Panc1 (cell line): Measurements from ENCODE around the gene TMEM219. TPM values are rescaled to one million over a fixed set of nuclear protein-coding genes. Genes with fewer than 3 reads are reported as not detected.

Experiments
- ATAC-seq: fragments of 200-7000 bp; cut with Tn5 transposase; 2 replicates; pipeline ENCODE4 v1.9.1; 2020; ENCODE audit warnings: mild to moderate bottlenecking, moderate library complexity
- BruUV-seq: library from RNA; stranded (reverse); fragments of 400-500 nt; replicated peaks from 2 replicates; lab custom pipeline; 2021; lab: Mats Ljungman, UMichigan
- CTCF ChIA-PET: fragments of 300-600 bp; sonication (Branson Sonifier 250); formaldehyde crosslinking; loops from one replicate; lab custom pipeline; 2022; ENCODE audit warnings: antibody characterized with exemption; lab: Charles Lee
- POLR2A ChIA-PET: fragments of 300-600 bp; sonication (Branson Sonifier 250); formaldehyde crosslinking; loops from one replicate; lab custom pipeline; 2022; ENCODE audit warnings: antibody characterized with exemption; lab: Charles Lee
- DNase-seq: peaks from one replicate; pipeline ENCODE4 v3.0.0-alpha.2; 2010; ENCODE audit warnings: low read depth, low spot score
- H3K27ac ChIP-seq: 2 replicates; pipeline ENCODE4 v1.5.1; 2011; ENCODE audit warnings: mild to moderate bottlenecking, low read length, inconsistent platforms
- H3K27me3 ChIP-seq: fragments of 200-500 bp; sonication (Bioruptor generic); 2 replicates; pipeline ENCODE4 v1.6.0; 2014; ENCODE audit warnings: low read length, inconsistent platforms; ENCODE audit not compliant: control insufficient read depth, insufficient read depth
- H3K36me3 ChIP-seq: fragments of 200-500 bp; sonication (Bioruptor generic); 2 replicates; pipeline ENCODE4 v1.5.1; 2014; ENCODE audit warnings: inconsistent platforms, mild to moderate bottlenecking, low read length, moderate library complexity; ENCODE audit not compliant: control insufficient read depth, insufficient read depth
- H3K4me1 ChIP-seq: 2 replicates; pipeline ENCODE4 v1.5.1; 2011; ENCODE audit warnings: inconsistent platforms, mild to moderate bottlenecking, low read length, moderate library complexity; ENCODE audit not compliant: control insufficient read depth, insufficient read depth
- H3K4me3 ChIP-seq, 2 experiments: 2 replicates each; pipeline ENCODE4 v1.5.1; 2011 to 2012; ENCODE audit warnings: low read depth in 2 of 2, low read length in 2 of 2, mild to moderate bottlenecking in 2 of 2, inconsistent platforms in 1 of 2, moderate library complexity in 1 of 2
- H3K9me3 ChIP-seq: fragments of 200-500 bp; sonication (Bioruptor generic); 2 replicates; pipeline ENCODE4 v1.5.1; 2014; ENCODE audit warnings: low read depth, mild to moderate bottlenecking, inconsistent platforms, low read length, moderate library complexity; ENCODE audit not compliant: control insufficient read depth, insufficient read depth
- CTCF ChIP-seq: fragments of 450-650 bp; IDR thresholded peaks from 2 replicates; pipeline ENCODE4 v1.5.1; 2017; ENCODE audit warnings: mild to moderate bottlenecking
- POLR2AphosphoS5 ChIP-seq: IDR thresholded peaks from 2 replicates; pipeline ENCODE4 v1.6.1; 2012; ENCODE audit warnings: mild to moderate bottlenecking, low read depth, low read length, moderate library complexity
- SIN3A ChIP-seq: IDR thresholded peaks from 2 replicates; pipeline ENCODE4 v1.6.1; 2012; ENCODE audit warnings: low read depth, mild to moderate bottlenecking, low read length, moderate library complexity, borderline replicate concordance; ENCODE audit not compliant: insufficient read depth
- TCF7L2 ChIP-seq: IDR thresholded peaks from 2 replicates; pipeline ENCODE4 v1.6.1; 2011; ENCODE audit warnings: mild to moderate bottlenecking, low read depth, low read length, inconsistent platforms
- in situ Hi-C: cut with HindIII; loops from 2 replicates; pipeline ENCODE4 v1.10.0; 2016; ENCODE audit warnings: low sequenced_read_pairs, low pct_unique_long_range_greater_than_20kb
- intact Hi-C: fragments of 100-400 bp; cut with micrococcal nuclease; formaldehyde crosslinking; loops from one replicate; pipeline ENCODE4 v1.10.0; 2022; ENCODE audit not compliant: unreplicated experiment
- total RNA-seq: library from RNA; stranded (reverse); gene quantifications from one replicate; pipeline ENCODE4 v1.2.1, GENCODE V29; 2021; ENCODE audit not compliant: unreplicated experiment
- TF ChIP-seq, protein P1 (sequence below), 2 experiments: IDR thresholded peaks; 2 replicates each; pipeline ENCODE4 v1.6.1; 2011 to 2012; ENCODE audit warnings: low read depth in 2 of 2, control low read depth in 1 of 2, low read length in 1 of 2, mild to moderate bottlenecking in 1 of 2, moderate library complexity in 1 of 2; ENCODE audit not compliant: insufficient read depth in 1 of 2

TMEM219 gene
- total RNA-seq, 1 experiment from 2014 or later = 161 TPM

DNA sequence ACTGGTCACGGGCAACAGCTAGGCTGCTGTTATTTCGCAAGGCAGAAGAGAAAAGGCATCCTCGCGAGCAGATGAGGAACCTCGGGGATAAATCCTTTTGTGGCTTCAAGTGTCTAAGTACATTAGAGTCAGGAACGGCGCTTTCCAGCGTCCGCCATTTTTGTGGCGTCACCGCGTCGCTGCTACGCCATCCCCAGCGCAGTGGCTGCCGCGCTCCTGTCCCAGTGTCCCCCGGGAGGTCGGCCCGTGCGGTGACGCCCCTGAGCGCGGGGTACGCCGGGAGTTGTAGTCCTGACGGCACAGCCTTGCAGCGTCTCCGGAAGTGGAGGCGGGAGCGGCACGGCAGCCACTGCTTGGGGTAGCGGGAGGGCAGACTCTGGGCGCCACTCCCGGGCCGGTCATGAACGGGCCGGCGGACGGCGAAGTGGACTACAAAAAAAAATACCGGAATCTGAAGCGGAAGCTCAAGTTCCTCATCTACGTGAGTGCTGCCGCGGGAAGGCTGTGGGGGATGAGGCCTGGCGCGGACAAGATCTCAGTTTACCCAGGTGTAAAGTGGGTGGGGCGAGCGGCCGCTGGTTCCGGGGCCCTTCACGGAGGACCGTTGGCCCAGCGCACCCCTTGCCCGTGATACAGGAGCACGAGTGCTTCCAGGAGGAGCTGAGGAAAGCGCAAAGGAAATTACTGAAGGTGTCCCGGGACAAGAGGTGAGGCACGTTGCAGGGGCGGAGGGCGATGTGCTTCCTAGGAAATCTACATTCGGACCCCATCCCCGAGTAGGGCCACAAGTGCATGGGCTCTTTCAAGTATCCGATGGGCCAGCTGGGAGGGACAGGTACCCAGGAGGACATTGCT, 34.3 kb downstream of the TMEM219 start, which contains the start of gene INO80E:
Gene INO80E (plus strand): TSS at position 331 of the 855 bp plus-strand sequence. CDS start 70 bp downstream, at position 401.
- DNase-seq = peak; percentile 84
- CTCF ChIA-PET = interaction anchor here (0.6 kb wide), 1 partner anchor 97 kb away, joined by 4 read pairs; the partner anchor contains the start of gene SEZ6L2
- no peaks in the 10 kb centered on the region for H3K9me3 ChIP-seq
- H3K27me3 ChIP-seq = no peaks in the 10 kb centered on the region
- peak within 1 kb of the TSS; percentile 100 for H3K27ac ChIP-seq
- ATAC-seq = peak; percentile 96
- TSS peak; percentile 73 for BruUV-seq
- POLR2A ChIA-PET = no interaction called here
- H3K4me1 ChIP-seq = peaks cover 31% of the 10 kb centered on the region
- peaks cover 5% of the 10 kb centered on the region for H3K36me3 ChIP-seq
- in situ Hi-C loops (no loop called here), intact Hi-C loops (no loop called here)
- TF ChIP-seq, protein P1, sequence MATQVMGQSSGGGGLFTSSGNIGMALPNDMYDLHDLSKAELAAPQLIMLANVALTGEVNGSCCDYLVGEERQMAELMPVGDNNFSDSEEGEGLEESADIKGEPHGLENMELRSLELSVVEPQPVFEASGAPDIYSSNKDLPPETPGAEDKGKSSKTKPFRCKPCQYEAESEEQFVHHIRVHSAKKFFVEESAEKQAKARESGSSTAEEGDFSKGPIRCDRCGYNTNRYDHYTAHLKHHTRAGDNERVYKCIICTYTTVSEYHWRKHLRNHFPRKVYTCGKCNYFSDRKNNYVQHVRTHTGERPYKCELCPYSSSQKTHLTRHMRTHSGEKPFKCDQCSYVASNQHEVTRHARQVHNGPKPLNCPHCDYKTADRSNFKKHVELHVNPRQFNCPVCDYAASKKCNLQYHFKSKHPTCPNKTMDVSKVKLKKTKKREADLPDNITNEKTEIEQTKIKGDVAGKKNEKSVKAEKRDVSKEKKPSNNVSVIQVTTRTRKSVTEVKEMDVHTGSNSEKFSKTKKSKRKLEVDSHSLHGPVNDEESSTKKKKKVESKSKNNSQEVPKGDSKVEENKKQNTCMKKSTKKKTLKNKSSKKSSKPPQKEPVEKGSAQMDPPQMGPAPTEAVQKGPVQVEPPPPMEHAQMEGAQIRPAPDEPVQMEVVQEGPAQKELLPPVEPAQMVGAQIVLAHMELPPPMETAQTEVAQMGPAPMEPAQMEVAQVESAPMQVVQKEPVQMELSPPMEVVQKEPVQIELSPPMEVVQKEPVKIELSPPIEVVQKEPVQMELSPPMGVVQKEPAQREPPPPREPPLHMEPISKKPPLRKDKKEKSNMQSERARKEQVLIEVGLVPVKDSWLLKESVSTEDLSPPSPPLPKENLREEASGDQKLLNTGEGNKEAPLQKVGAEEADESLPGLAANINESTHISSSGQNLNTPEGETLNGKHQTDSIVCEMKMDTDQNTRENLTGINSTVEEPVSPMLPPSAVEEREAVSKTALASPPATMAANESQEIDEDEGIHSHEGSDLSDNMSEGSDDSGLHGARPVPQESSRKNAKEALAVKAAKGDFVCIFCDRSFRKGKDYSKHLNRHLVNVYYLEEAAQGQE (IDR thresholded peaks at IDR 0.05; ENCODE audit: insufficient read depth in 1 of 2, low read depth in 2 of 2, low read length in 1 of 2) = no peak; a peak in 1 of 4 replicates
- TF ChIP-seq SIN3A = no peak
- no peak for TF ChIP-seq CTCF
- peak; percentile 67 for TF ChIP-seq POLR2AphosphoS5
- H3K4me3 ChIP-seq = peak within 1 kb of the TSS; percentile 72 to 98

DNA sequence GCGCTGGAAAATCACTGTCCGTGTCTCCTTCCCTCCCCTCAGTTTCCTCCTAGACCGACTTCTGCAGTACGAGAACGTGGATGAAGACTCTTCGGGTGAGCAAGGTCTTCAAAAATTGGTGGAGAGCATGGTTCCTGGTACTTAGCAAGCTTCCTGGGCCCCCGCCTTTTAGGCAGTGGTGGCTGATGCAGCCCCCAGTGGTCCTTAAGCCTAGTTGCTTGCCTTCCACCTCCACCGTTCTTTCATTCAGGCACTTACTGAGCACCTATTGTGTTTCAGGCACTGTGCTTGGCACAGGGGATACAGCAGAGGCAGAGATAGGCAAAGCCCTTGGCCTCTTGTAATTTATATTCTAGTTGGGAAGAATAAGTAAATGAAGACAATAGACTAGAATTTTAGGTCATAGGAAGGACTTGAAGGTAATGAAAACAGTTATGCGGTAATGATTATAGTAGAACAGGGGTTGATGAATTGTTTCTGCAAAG, 34.9 kb downstream of the TMEM219 start:
- Histone ChIP-seq H3K36me3 (peaks cover 5% of the 10 kb centered on the region), H3K9me3 (no peaks in the 10 kb centered on the region), H3K4me3 (peak overlapping the region; percentile 72 to 98), H3K4me1 (peaks cover 25% of the 10 kb centered on the region), H3K27me3 (no peaks in the 10 kb centered on the region), H3K27ac (peak overlapping the region; percentile 100)
- intact Hi-C loops = no loop called here
- in situ Hi-C loops = no loop called here
- BruUV-seq = no TSS peak
- TF ChIP-seq SIN3A (no peak), CTCF (no peak), TCF7L2 (no peak), POLR2AphosphoS5 (no peak)
- no peak for ATAC-seq
- ChIA-PET POLR2A (interaction anchor here (0.6 kb wide), 2 partner anchors 39 to 192 kb away, joined by 4 to 7 read pairs; no protein-coding TSS in a partner anchor), CTCF (interaction anchor here (0.6 kb wide), 1 partner anchor 98 kb away, joined by 4 read pairs; the partner anchor contains the start of gene SEZ6L2)
- DNase-seq = no peak
